ENCODE data around the gene MTARC1. TPM values are rescaled to one million over a fixed set of nuclear protein-coding genes. Genes with fewer than 3 reads are reported as not detected.

Gene MTARC1
- total RNA-seq, 2 experiments from 2014 or later = not detected

DNA sequence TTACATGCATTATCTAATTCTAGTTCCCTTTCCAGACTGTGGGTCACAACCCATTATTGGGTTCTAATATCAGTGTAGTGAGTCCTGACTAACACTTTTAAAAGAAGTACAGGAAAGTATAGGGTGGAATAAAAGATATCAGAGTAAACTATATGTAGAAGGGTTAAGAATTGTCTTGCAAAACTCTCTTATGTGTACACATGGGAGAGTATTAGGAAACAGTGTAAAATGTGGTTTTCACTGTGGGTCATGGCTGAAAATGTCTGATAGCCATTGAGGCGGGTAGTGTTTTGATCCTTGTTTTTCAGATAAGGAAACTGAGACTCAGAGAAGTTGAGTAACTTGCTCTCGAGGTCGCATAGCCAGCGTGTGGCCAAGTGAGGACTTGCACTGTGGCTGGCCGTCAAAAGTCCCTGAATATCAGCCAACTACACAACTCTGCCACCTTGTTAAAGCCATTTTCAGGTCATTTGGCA, 18.5 kb upstream of the MTARC1 start:
- Histone ChIP-seq H3K9me2 (ENCODE audit: insufficient read depth, low read length) (no peaks in the 10 kb centered on the region), H3K9me3 (ENCODE audit: low read length) (no peaks in the 10 kb centered on the region), H3K27ac (ENCODE audit: low read depth, low read length, poor library complexity, severe bottlenecking) (no peak overlapping the region), H3K36me3 (ENCODE audit: insufficient read depth, low read length) (no peaks in the 10 kb centered on the region), H2AFZ (ENCODE audit: low read length) (no peak overlapping the region), H3K79me2 (ENCODE audit: insufficient read depth, low read depth, low read length) (no peaks in the 10 kb centered on the region), H3K4me2 (ENCODE audit: low read length) (no peak overlapping the region), H3K4me3 (ENCODE audit: low read depth, low read length, poor library complexity, severe bottlenecking) (no peak overlapping the region), H4K20me1 (ENCODE audit: insufficient read depth, low read length) (no peaks in the 10 kb centered on the region), H3K4me1 (ENCODE audit: insufficient read depth, low read length, poor library complexity, severe bottlenecking) (no peaks in the 10 kb centered on the region)
- TF ChIP-seq EZH2phosphoT487 (IDR thresholded peaks at IDR 0.05; ENCODE audit: borderline replicate concordance, low read depth, low read length) = no peak
- no peak for TF ChIP-seq CTCF (conservative IDR thresholded peaks at IDR 0.05; ENCODE audit: low read length)
- ChIA-PET CTCF (ENCODE audit: unreplicated experiment) (no interaction called here), POLR2A (no interaction called here)
- intact Hi-C loops (cut with micrococcal nuclease; ENCODE audit: unreplicated experiment) = no loop called here
- no TSS peak for BruUV-seq (replicated peaks)
- DNase-seq (ENCODE audit: low spot score) = no peak

DNA sequence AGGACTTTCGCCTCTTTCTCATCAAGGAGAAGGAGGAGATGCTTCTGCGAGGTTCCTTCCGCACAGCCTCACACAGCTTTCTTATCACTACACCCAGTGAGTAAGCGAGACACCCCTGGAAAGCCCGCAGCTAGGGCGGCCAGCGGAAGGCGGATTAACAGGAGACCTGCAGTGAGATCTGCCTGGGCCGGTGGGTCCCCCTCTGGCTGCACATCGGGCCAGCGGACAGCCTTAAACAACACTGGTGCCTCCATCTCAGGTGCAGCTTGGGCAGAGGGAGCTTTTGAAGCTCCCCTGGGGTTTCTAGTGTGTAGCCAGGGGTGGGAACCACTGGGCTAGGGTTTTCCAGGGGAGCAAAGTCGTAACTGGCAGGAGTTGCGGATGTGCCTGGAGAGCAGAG, 17.5 kb upstream of the MTARC1 start:
- Histone ChIP-seq H2AFZ (ENCODE audit: low read length) (no peak overlapping the region), H3K36me3 (ENCODE audit: insufficient read depth, low read length) (no peaks in the 10 kb centered on the region), H3K4me2 (ENCODE audit: low read length) (no peak overlapping the region), H3K4me1 (ENCODE audit: insufficient read depth, low read length, poor library complexity, severe bottlenecking) (no peaks in the 10 kb centered on the region), H4K20me1 (ENCODE audit: insufficient read depth, low read length) (no peaks in the 10 kb centered on the region), H3K79me2 (ENCODE audit: insufficient read depth, low read depth, low read length) (no peaks in the 10 kb centered on the region), H3K9me3 (ENCODE audit: low read length) (no peaks in the 10 kb centered on the region), H3K27ac (ENCODE audit: low read depth, low read length, poor library complexity, severe bottlenecking) (no peak overlapping the region), H3K4me3 (ENCODE audit: low read depth, low read length, poor library complexity, severe bottlenecking) (no peak overlapping the region), H3K9me2 (ENCODE audit: insufficient read depth, low read length) (no peaks in the 10 kb centered on the region)
- no peak for TF ChIP-seq CTCF (conservative IDR thresholded peaks at IDR 0.05; ENCODE audit: low read length)
- no peak for TF ChIP-seq EZH2phosphoT487 (IDR thresholded peaks at IDR 0.05; ENCODE audit: borderline replicate concordance, low read depth, low read length)
- BruUV-seq (replicated peaks) = no TSS peak
- ChIA-PET CTCF (ENCODE audit: unreplicated experiment) (interaction anchor here (0.5 kb wide), 1 partner anchor 1849 kb away, joined by 3 read pairs; no protein-coding TSS in a partner anchor), POLR2A (no interaction called here)
- no peak for DNase-seq (ENCODE audit: low spot score)
- intact Hi-C loops (cut with micrococcal nuclease; ENCODE audit: unreplicated experiment) = no loop called here

DNA sequence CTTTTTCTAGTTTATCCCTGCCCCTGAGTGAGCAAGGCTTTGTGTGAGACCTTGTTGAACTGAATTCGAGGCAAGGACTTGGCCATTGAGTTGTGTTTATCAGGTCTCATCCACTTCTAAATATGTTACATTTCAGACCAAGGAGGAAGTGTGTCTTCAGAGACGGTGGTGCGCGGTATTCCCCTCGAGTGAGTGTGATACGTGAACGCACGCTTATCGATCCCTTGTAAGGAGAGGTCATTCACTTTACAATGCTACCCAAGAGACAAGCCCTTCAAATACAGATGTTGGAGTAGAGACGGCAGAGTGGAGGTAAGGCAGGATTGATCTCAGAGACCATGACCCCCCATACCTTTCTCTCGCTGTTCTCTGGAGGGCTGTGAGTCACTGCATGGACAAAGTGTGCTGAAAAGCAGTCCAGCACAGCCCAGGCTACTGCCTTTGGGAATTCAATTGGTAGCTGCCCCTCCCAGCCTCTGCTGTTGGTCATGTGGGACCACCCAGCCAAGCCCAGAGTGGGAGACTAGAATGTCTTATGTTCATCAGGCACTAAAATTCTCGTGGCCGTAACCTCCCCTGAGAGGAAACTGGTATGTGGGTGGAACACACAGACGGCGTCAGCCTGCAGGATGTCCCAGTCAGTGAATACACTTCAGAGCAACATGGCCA, 16.3 kb upstream of the MTARC1 start:
- BruUV-seq (replicated peaks) = no TSS peak
- ChIA-PET CTCF (ENCODE audit: unreplicated experiment) (no interaction called here), POLR2A (no interaction called here)
- no peaks in the 10 kb centered on the region for H3K9me2 ChIP-seq (ENCODE audit: insufficient read depth, low read length)
- H3K9me3 ChIP-seq (ENCODE audit: low read length) = no peaks in the 10 kb centered on the region
- H3K4me2 ChIP-seq (ENCODE audit: low read length) = no peak overlapping the region
- no peaks in the 10 kb centered on the region for H3K4me1 ChIP-seq (ENCODE audit: insufficient read depth, low read length, poor library complexity, severe bottlenecking)
- H3K4me3 ChIP-seq (ENCODE audit: low read depth, low read length, poor library complexity, severe bottlenecking) = no peak overlapping the region
- no peak overlapping the region for H3K27ac ChIP-seq (ENCODE audit: low read depth, low read length, poor library complexity, severe bottlenecking)
- H3K79me2 ChIP-seq (ENCODE audit: insufficient read depth, low read depth, low read length) = no peaks in the 10 kb centered on the region
- no peak overlapping the region for H2AFZ ChIP-seq (ENCODE audit: low read length)
- no peaks in the 10 kb centered on the region for H3K36me3 ChIP-seq (ENCODE audit: insufficient read depth, low read length)
- intact Hi-C loops (cut with micrococcal nuclease; ENCODE audit: unreplicated experiment) = loop anchor here (10.0 kb wide), 1 partner anchor 936 kb away; no protein-coding TSS in a partner anchor
- no peaks in the 10 kb centered on the region for H4K20me1 ChIP-seq (ENCODE audit: insufficient read depth, low read length)
- no peak for TF ChIP-seq EZH2phosphoT487 (IDR thresholded peaks at IDR 0.05; ENCODE audit: borderline replicate concordance, low read depth, low read length)
- TF ChIP-seq CTCF (conservative IDR thresholded peaks at IDR 0.05; ENCODE audit: low read length) = no peak
- DNase-seq (ENCODE audit: low spot score) = no peak
